HEK293 (cell line): ENCODE data around the gene IL36G.

Source experiments
- HOXA7 ChIP-seq: sonication (generic); formaldehyde crosslinking; IDR thresholded peaks from 2 replicates; pipeline ENCODE4 v1.8.1; 2022; ENCODE audit warnings: missing genetic modification reagents, borderline replicate concordance
- KLF7 ChIP-seq: fragments of 450-650 bp; formaldehyde crosslinking; IDR thresholded peaks from 2 replicates; pipeline ENCODE4 v1.5.1; 2016; ENCODE audit warnings: missing biosample characterization, missing genetic modification characterization, borderline replicate concordance
- ZBTB8A ChIP-seq: fragments of 450-650 bp; formaldehyde crosslinking; IDR thresholded peaks from 2 replicates; pipeline ENCODE4 v1.5.1; 2016; ENCODE audit warnings: missing biosample characterization, missing genetic modification characterization
- ZEB2 ChIP-seq: fragments of 450-650 bp; formaldehyde crosslinking; IDR thresholded peaks from 2 replicates; pipeline ENCODE4 v1.5.1; 2016; ENCODE audit warnings: missing biosample characterization, missing genetic modification characterization
- ZNF133 ChIP-seq: fragments of 450-650 bp; formaldehyde crosslinking; IDR thresholded peaks from 2 replicates; pipeline ENCODE4 v1.5.1; 2016; ENCODE audit warnings: missing biosample characterization, missing genetic modification characterization
- ZNF24 ChIP-seq: fragments of 450-650 bp; formaldehyde crosslinking; IDR thresholded peaks from 2 replicates; pipeline ENCODE4 v1.5.1; 2016; ENCODE audit warnings: missing biosample characterization, missing genetic modification characterization
- ZNF391 ChIP-seq: fragments of 450-650 bp; formaldehyde crosslinking; IDR thresholded peaks from 2 replicates; pipeline ENCODE4 v1.5.1; 2016; ENCODE audit warnings: low read depth, missing biosample characterization, missing genetic modification characterization, borderline replicate concordance
- ZNF530 ChIP-seq: fragments of 450-650 bp; formaldehyde crosslinking; IDR thresholded peaks from 2 replicates; pipeline ENCODE4 v1.5.1; 2016; ENCODE audit warnings: low read depth, missing biosample characterization, missing genetic modification characterization
- ZNF558 ChIP-seq: fragments of 450-650 bp; formaldehyde crosslinking; IDR thresholded peaks from 2 replicates; pipeline ENCODE4 v1.5.1; 2016; ENCODE audit warnings: missing biosample characterization, missing genetic modification characterization
- TF ChIP-seq, protein P1 (sequence below): fragments of 450-650 bp; formaldehyde crosslinking; IDR thresholded peaks from 2 replicates; pipeline ENCODE4 v1.5.1; 2016; ENCODE audit warnings: missing biosample characterization, missing genetic modification characterization
- TF ChIP-seq, protein P2 (sequence below): fragments of 450-650 bp; formaldehyde crosslinking; IDR thresholded peaks from 2 replicates; pipeline ENCODE4 v1.5.1; 2016; ENCODE audit warnings: missing biosample characterization, missing genetic modification characterization
- TF ChIP-seq, protein P3 (sequence below): fragments of 450-650 bp; formaldehyde crosslinking; IDR thresholded peaks from 2 replicates; pipeline ENCODE4 v1.5.1; 2016; ENCODE audit warnings: missing biosample characterization, missing genetic modification characterization, low read depth
- TF ChIP-seq, protein P4 (sequence below): fragments of 450-650 bp; formaldehyde crosslinking; IDR thresholded peaks from 2 replicates; pipeline ENCODE4 v1.5.1; 2017; ENCODE audit warnings: missing biosample characterization, missing genetic modification characterization

DNA sequence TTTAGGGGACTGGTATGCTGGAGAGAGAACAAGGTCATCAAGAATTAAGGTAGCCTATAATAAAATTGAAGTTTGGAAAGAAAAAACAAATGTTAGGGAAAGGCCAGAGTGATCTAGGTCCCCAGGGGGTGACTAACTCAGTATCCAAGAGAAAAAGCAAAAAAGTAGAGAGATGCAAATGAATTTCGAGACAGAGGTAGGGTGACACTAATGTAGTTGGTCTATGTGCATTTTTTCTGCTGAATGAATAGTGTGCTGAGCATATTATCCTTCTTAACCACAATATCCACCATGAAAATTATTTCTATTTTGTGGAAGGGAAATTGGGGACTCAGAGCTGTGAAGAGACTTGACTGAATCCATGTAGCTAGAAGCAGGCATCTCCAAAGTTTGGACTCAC, 37.2 kb downstream of the IL36G start:
- TF ChIP-seq, protein P1, sequence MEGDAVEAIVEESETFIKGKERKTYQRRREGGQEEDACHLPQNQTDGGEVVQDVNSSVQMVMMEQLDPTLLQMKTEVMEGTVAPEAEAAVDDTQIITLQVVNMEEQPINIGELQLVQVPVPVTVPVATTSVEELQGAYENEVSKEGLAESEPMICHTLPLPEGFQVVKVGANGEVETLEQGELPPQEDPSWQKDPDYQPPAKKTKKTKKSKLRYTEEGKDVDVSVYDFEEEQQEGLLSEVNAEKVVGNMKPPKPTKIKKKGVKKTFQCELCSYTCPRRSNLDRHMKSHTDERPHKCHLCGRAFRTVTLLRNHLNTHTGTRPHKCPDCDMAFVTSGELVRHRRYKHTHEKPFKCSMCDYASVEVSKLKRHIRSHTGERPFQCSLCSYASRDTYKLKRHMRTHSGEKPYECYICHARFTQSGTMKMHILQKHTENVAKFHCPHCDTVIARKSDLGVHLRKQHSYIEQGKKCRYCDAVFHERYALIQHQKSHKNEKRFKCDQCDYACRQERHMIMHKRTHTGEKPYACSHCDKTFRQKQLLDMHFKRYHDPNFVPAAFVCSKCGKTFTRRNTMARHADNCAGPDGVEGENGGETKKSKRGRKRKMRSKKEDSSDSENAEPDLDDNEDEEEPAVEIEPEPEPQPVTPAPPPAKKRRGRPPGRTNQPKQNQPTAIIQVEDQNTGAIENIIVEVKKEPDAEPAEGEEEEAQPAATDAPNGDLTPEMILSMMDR, result no peak
- TF ChIP-seq, protein P2, sequence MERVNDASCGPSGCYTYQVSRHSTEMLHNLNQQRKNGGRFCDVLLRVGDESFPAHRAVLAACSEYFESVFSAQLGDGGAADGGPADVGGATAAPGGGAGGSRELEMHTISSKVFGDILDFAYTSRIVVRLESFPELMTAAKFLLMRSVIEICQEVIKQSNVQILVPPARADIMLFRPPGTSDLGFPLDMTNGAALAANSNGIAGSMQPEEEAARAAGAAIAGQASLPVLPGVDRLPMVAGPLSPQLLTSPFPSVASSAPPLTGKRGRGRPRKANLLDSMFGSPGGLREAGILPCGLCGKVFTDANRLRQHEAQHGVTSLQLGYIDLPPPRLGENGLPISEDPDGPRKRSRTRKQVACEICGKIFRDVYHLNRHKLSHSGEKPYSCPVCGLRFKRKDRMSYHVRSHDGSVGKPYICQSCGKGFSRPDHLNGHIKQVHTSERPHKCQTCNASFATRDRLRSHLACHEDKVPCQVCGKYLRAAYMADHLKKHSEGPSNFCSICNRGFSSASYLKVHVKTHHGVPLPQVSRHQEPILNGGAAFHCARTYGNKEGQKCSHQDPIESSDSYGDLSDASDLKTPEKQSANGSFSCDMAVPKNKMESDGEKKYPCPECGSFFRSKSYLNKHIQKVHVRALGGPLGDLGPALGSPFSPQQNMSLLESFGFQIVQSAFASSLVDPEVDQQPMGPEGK, result no peak
- TF ChIP-seq ZNF24 (tag by site-specific recombination), result no peak
- TF ChIP-seq ZNF391, result no peak
- no peak for TF ChIP-seq ZEB2 (tag by site-specific recombination)
- no peak for TF ChIP-seq HOXA7 (CRISPR knock-in tag)
- TF ChIP-seq, protein P3, sequence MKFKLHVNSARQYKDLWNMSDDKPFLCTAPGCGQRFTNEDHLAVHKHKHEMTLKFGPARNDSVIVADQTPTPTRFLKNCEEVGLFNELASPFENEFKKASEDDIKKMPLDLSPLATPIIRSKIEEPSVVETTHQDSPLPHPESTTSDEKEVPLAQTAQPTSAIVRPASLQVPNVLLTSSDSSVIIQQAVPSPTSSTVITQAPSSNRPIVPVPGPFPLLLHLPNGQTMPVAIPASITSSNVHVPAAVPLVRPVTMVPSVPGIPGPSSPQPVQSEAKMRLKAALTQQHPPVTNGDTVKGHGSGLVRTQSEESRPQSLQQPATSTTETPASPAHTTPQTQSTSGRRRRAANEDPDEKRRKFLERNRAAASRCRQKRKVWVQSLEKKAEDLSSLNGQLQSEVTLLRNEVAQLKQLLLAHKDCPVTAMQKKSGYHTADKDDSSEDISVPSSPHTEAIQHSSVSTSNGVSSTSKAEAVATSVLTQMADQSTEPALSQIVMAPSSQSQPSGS (tag by site-specific recombination), result no peak
- no peak for TF ChIP-seq ZNF530 (tag by site-specific recombination)
- TF ChIP-seq ZNF558, result no peak
- TF ChIP-seq ZNF133, result no peak
- TF ChIP-seq KLF7 (tag by site-specific recombination), result no peak
- TF ChIP-seq, protein P4, sequence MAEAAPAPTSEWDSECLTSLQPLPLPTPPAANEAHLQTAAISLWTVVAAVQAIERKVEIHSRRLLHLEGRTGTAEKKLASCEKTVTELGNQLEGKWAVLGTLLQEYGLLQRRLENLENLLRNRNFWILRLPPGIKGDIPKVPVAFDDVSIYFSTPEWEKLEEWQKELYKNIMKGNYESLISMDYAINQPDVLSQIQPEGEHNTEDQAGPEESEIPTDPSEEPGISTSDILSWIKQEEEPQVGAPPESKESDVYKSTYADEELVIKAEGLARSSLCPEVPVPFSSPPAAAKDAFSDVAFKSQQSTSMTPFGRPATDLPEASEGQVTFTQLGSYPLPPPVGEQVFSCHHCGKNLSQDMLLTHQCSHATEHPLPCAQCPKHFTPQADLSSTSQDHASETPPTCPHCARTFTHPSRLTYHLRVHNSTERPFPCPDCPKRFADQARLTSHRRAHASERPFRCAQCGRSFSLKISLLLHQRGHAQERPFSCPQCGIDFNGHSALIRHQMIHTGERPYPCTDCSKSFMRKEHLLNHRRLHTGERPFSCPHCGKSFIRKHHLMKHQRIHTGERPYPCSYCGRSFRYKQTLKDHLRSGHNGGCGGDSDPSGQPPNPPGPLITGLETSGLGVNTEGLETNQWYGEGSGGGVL (tag by site-specific recombination), result no peak
- TF ChIP-seq ZBTB8A (tag by site-specific recombination), result no peak
